GM19043 (cell line): ENCODE data around the gene ARHGAP26.
"Not testable (repeated sequence)": the region's sequence is repeated elsewhere in the genome, so short reads cannot be mapped to it uniquely, and the experiment has no call there.

Source experiments
- ATAC-seq: cut with Tn5 transposase; IDR thresholded peaks from one replicate; pipeline ENCODE4 v1.9.1; 2021; ENCODE audit warnings: low read depth; ENCODE audit not compliant: unreplicated experiment

The ARHGAP26 gene

GRCh38 chr5:142972064-142972570, 201.9 kb downstream of the ARHGAP26 start:
- ATAC-seq = no peak

- ATAC-seq = no peak
These were observed 203.8 kb downstream of the ARHGAP26 start for GRCh38 chr5:142973932-142974331.

DNA sequence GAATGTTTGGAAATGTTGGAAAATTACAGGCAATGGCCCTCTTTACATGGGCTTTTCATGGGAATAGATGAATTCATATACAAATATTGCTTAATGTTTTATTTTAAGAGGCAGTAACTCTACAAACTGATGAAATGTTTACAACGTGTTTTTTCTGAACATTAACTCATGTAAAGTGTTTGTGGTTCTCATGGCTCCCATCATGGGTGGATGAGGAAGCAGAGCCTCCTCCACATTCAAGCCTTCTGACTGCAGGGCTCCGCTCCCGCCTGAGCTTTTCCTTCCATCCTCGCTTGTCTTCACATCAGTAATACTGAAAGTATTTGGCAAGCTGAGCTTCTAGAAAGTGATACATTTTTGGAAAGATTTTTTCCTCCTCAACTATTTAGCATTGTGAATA, 204.2 kb downstream of the ARHGAP26 start:
- ATAC-seq = no peak

- no peak for ATAC-seq
These were observed 206.7 kb downstream of the ARHGAP26 start for GRCh38 chr5:142976861-142977260.

DNA sequence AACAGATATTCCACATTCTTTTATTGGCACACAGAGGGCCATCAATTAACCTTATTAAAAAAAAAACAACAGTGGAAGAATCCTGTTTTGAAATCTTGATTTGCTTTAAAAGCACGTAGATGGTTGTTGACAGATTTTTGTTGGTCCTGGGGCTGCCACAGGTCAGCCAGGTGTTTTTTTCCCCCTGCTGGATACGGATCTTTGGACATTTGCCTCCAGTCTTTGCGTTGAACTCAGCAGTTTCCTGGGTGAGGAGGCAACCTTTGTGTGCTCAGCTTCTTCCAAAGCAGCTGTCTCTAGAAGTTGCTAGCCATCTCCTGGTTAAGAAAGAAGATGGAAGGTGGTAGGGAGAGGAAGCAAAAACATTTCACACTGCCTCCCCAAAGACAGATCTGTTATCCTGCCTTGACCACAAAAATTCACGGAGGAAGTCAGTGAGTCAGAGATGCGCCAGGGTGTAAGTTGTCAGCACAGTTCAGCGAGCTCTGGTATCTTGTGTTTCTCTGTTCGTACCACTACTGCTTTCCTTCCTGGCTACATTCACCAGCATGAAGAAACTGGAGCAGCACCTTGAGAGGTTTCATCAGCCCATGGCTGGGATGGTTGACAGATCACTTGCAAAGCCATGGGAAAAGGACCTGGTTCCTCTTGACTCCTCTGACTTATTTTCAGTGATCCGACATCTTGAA, 207.3 kb downstream of the ARHGAP26 start:
- peak; percentile 89 for ATAC-seq

DNA sequence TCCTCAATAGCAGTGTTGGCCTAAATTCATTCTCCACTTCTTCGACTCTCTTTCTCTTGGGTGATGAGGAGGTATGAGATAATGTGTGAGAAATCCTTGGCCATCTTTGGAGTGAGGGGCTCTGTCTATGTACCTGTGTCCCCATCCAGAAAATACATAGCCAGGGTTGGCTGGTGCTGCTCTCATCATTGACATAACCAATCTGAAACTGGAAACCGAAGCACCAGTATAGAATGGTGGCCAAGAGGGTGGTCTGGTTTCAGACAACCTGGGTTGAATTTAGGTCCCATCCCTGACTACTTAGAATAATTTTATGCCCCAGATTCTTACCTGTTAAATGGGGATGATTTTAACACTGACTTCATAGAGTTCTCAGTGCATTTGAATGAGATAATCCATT, 208.1 kb downstream of the ARHGAP26 start:
- ATAC-seq = no peak

DNA sequence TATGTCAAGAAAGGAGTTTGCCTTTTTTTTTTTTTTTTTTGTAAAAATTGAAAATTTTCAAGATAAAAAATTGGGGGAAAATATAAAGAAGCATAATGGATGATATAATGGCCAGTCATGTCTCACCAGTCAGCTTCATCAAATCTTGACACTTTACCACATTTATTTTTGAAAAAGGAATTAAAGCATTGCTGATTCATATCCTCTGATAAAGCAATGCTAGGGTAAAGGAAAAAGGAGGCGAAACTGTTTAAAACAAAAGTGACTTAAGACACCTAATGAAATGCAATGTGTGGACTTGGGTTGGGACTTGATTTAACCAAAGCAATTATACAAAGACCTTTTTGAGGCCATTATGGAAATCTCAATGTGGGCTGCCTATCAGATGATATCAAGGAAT, 208.5 kb downstream of the ARHGAP26 start:
- no peak for ATAC-seq

DNA sequence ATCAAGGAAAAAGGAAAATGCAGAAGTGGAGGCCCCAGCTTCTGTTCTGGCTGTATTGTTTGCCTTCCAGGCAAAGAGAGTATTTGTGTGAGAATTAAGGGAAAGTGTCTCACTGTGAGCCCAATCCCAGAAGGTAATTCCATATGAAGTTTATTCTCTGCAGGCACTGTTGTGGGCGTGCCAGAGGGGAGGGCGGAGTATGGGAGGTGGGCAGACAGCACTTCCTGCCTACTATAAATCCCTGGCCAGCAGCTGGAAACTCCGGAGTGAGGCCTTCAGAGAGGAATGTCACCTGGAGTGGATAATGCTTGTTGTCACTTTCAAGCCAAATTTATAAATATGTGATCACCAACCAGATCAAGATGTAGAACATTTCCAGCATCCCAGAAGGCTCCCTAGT, 209.5 kb downstream of the ARHGAP26 start:
- ATAC-seq = no peak

DNA sequence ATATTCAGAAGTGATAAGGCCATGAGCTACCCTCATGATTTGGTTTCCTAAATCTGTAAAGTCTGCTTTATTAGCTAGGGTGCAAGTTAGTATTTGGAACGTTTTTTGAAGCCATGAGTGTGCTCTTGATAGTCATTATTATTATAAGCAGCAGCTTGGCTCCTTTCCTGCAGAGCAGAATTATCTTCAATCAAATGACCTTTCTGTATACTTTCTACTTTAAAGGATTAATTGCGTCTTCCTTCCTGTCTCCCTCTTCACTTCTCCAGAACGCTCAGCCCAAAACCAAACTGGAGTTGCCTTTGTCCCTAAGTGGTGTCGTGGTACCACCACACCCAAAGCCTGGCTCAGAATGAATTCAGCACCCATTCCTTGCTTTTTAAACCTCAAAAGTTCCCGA, 211.3 kb downstream of the ARHGAP26 start:
- ATAC-seq = no peak

DNA sequence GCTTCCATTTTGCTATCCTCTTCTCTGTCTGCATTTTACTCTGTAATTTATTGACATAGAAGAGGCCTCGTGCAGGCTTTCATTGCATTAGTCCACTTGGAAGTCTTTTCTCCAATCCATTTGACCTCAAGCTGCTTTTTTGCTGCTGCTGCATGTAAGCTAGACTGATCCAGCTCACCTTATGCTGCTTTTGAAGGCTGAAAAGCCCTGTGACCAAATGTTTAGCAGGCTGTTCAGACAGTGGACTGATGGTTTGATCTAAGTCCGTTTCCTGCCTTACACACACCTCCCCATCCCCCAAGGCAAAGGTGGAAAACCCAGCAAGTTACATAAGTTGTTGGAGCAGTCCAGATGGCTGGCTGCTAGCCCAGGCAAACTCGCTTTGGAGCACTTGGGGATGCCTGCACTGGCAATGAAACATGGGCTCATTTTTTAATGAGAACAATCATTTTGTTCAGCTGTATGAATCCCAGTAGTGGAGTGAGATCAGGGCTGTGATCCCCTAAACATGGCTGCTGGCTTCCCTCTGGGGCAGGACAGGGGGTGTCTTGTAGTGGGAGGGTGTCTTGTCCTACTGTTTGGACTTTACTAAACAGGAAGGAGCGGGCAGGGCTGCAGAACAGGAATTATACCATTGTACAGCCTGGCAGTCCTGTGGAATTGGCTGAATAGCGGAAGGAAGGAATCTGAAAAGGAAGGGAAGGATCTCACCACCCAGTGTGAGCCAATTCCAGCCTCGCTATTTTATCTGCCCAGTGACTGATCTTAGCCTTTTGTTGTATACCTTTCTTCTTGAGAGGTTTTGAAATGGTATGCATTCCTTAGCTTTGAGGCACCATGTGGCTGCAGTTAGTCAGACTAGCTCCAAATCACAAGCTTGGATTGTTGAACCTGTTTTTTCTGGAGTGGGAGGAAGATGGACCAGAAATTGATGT, 212.0 kb downstream of the ARHGAP26 start:
- ATAC-seq = no peak

DNA sequence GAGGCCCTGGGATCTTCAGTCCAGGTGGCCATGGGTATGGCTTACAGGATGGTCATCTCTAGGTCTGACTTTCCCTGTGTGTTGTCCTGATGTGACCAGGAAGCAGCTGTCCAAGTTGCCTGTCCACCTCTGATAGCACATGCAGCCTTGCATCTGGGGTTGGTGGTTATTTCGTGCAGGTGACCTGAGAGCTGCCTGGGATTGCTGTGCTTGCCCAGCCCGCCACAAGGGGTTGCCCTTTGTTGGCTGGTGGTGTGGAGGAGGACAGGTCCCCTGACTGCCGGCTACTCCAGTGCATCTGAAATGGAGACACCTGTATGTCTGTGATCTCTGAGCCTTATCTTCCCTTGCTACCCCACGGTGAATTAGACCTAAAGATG, 212.6 kb downstream of the ARHGAP26 start:
- no peak for ATAC-seq

DNA sequence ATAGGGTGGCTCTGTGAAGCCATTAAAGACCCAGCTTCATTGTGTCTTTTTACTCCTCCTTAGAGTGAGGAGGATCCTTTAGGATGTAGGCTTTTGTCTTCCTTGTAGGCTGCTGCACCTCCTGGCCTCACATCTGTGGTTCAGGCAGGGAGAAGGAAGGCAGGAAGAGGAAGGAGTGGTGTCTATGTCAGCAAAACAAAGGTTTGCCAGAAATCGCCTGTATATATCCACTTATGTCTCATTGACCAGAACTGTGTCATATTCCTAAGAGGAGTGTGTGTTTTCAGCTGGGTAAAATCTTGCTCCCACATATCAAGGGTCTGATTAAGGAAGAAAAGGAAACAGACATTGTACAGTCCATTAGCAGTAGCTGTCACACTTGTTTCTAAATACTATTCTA, 213.8 kb downstream of the ARHGAP26 start:
- ATAC-seq = no peak

DNA sequence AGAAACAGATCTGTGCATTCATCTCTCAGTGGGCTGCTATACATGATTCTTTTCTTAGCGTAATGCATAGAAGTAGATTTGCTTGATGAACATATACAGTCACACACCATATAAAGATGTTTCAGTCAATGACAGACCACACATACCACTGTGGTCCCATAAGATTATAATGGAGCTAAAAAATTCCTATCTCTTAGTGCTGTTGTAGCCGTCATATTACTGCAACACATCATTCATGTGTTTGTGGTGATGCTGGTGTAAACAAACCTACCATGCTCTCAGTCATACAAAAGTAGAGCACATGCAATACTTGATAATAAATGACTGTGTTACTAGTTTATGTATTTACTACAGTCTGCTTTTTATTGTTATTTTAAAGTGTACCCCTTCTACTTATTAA, 214.3 kb downstream of the ARHGAP26 start:
- ATAC-seq = no peak

- ATAC-seq = not testable (repeated sequence)
These were observed 219.1 kb downstream of the ARHGAP26 start for GRCh38 chr5:142989270-142989669.

- ATAC-seq = not testable (repeated sequence)
These were observed 219.9 kb downstream of the ARHGAP26 start for GRCh38 chr5:142990073-142990472.

GRCh38 chr5:142994218-142994617, 224.0 kb downstream of the ARHGAP26 start:
- no peak for ATAC-seq

DNA sequence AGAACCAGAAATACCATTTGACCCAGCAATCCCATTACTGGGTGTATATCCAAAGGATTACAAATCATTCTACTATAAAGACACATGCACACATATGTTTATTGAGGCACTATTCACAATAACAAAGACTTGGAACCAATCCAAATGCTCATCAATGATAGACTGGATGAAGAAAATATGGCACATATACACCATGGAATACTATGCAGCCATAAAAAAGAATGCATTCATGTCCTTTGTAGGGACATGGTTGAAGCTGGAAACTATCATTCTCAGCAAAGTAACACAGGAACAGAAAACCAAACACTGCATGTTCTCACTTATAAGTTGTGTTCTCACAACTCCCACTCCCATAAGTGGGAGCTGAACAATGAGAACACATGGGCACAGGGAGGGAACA, 225.4 kb downstream of the ARHGAP26 start:
- not testable (repeated sequence) for ATAC-seq

- ATAC-seq = no peak
These were observed 227.4 kb downstream of the ARHGAP26 start for GRCh38 chr5:142997591-142997990.

- peak; percentile 31 for ATAC-seq
These were observed 228.3 kb downstream of the ARHGAP26 start for GRCh38 chr5:142998316-142999020.

GRCh38 chr5:143000551-143000950, 230.4 kb downstream of the ARHGAP26 start:
- ATAC-seq = not testable (repeated sequence)

- no peak for ATAC-seq
These were observed 231.7 kb downstream of the ARHGAP26 start for GRCh38 chr5:143001764-143002351.
